SH-SY5Y (cell line): ENCODE results near the gene ATP1B1.

ENCODE experiments used
- GATA2 ChIP-seq: IDR thresholded peaks from 2 replicates; pipeline ENCODE4 v1.6.1; 2011; ENCODE audit warnings: mild to moderate bottlenecking, low read depth, low read length
- GATA3 ChIP-seq: IDR thresholded peaks from 2 replicates; pipeline ENCODE4 v1.6.1; 2011; ENCODE audit warnings: low read depth, mild to moderate bottlenecking, low read length, moderate library complexity

Gene ATP1B1

DNA sequence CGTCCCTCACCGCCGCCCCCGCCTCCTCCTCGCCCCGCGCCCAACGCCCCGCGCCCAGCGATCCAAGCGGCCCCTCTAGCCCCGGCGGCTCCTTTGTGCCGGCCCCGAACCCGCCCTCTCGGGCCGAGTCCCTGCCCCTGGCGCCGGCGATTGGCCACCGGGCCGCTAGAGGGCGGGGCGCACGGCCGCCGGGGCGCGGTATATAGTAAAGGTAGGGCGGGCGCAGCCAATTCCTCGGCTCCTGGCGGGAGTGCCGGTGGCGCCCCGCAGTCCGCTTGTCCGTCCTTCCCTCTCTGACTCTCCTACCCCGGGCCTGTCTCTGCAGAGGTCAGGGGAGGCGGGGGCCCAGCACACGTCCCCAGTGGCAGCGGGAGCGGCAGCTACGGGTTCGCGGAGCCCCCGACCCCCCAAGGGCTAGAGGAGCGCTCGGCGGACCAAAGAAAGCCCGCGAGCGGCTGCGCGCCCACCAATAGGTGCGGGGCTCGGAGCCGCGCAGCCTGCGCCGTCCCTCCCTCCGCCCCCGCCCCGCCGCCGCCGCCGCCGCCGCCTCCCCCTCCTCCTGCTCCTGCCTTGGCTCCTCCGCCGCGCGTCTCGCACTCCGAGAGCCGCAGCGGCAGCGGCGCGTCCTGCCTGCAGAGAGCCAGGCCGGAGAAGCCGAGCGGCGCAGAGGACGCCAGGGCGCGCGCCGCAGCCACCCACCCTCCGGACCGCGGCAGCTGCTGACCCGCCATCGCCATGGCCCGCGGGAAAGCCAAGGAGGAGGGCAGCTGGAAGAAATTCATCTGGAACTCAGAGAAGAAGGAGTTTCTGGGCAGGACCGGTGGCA is at the start of gene ATP1B1:
TSS of gene ATP1B1 (plus strand) at position 596 of the 826 bp plus-strand sequence. CDS start at position 736, 140 bp downstream.
- TF ChIP-seq GATA3, result no peak
- no peak; the same call in 1 of the 2 replicates for TF ChIP-seq GATA2

GRCh38 chr1:169059421-169059820 is 47.1 kb upstream of the ATP1B1 start:
- TF ChIP-seq GATA3 (no peak), GATA2 (no peak)

DNA sequence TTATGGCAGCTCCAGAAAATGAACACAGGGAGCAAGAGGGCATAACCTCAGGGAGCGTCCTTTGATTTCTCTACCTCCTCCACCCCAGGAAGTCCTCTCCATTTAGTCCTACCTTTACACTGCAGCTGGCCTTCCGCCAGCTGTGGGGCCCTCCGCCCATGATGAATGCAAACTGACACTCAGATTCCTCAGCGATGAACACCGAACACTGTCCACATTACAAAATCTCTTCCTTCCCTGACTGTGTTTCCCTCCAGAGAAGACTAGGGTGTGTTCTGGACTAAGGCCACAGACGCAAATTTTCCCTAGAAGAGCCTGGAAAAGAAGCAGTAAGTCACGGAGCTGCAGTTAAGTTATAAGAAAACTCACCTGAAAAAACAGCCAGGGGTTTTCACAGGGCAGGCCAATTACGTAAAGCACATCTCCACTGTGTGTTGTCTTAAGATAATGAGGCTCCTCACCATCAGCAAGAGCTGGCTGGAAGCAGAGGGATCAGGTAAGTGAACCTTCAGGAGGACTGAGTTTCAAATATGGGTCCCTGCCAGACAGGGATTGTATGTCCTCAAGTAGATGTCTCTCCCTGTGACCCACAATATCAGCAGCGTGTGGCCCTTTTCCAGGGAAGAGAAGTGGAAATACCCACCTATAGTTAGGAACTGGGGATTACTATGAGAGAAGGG is 46.3 kb upstream of the ATP1B1 start:
- TF ChIP-seq GATA3 (no peak), GATA2 (no peak)

- TF ChIP-seq GATA3, result no peak
- TF ChIP-seq GATA2, result 0 out of 2 replicates have a peak, but pooled peaks have one; percentile 6
Measured at GRCh38 chr1:169060919-169061639, 45.4 kb upstream of the ATP1B1 start.

DNA sequence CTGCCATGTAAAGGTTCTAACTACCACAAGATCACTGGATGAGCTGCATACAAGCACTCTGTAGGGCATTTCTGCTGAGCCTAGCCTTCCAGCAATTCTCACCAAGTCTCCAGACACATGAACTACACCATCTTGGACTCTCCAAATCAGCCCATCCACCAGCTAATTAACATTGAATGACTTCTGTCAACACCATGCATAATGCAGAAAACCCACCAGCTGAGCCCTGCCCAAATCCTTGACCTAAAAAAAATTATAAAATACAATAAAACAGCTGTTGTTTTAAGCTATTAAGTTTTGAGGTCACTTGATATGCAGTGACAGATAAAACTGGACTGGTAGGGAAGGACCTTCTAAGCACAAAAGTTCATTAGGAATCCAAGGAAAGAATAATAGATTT is 44.3 kb upstream of the ATP1B1 start:
- no peak for TF ChIP-seq GATA2
- no peak for TF ChIP-seq GATA3

GRCh38 chr1:169064103-169064502 is 42.4 kb upstream of the ATP1B1 start:
- TF ChIP-seq GATA2 (no peak), GATA3 (no peak)

DNA sequence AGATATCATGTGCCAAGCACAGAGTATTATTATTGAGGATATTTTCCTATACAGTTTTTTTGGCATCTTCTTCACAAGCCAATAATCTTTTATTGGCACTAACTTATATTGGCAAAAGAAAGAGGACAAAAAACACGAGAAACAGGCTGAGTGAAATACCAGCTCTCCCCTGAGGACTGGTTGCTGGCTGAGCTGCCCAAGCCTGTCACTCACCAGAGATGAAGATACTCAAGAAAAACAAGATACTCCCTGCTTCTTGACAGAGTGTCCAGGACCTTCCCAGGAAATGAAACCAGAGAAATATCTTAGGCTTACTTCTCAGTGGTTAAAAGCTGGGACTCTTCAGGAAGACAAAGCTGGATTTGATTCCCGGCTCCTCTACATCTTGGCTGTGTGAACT is 35.9 kb upstream of the ATP1B1 start:
- TF ChIP-seq GATA2 (no peak), GATA3 (no peak)

DNA sequence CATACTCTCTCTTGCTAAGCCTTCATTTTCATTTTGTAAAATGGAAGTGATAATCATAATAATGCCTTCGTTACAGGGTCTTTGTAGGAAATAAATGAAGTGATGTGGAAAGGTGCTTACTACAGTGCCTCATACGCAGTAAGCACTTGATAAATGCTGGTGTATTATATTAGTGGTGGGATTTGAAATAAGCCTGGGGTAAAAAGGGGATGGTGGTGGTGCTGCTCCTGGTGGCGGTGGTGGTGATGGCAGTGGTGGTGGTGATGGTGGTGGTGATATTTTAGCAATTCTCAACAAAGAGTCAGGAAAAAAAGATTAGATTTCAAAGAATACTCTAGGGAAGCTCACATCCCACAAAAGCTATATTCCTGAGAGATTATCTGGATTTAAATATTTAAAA is 35.5 kb upstream of the ATP1B1 start:
- TF ChIP-seq GATA2 (no peak), GATA3 (no peak)

GRCh38 chr1:169072945-169073725 is 33.4 kb upstream of the ATP1B1 start:
- TF ChIP-seq GATA2, result no peak
- TF ChIP-seq GATA3, result no peak

- TF ChIP-seq GATA2 (peak; percentile 54; the same call in 1 of the 2 replicates), GATA3 (no peak)
Measured at GRCh38 chr1:169078163-169078883, 28.2 kb upstream of the ATP1B1 start.

DNA sequence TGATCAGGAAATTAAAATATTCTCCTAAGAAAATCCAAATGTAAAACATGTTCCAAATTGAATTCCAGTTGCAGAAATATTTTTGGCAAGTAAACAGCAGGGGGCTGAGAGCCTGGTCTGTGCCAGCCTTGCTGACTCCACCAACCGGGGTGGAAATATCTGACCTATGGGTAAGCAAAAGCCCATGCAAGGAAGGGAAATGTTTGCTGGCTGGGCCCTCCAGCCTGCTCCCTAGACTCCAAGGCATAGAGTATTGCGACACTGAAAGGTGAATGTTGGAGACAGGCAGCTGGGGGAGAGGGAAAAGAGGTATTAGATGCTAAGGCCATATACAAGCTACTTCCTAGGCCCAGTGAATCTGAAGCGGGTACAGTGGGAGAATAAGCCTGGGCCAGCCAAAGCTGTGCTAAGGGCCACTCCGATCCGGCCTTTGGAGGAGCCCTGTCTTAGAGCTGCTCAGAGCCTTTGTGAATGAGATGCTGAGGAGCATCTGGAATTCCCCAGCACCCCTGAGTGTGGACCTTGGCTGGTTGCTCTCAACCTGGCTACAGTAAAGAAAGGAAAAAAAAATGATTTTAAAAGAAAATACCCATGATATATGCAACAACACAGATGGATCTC is 24.9 kb upstream of the ATP1B1 start:
- TF ChIP-seq GATA2 (no peak), GATA3 (no peak)

- TF ChIP-seq GATA2 (peak; percentile 68), GATA3 (no peak)
Measured at GRCh38 chr1:169085911-169086310, 20.6 kb upstream of the ATP1B1 start.

- peak; percentile 87 for TF ChIP-seq GATA2
- TF ChIP-seq GATA3, result peak; percentile 53; the same call in 1 of the 2 replicates
Measured at GRCh38 chr1:169086603-169087455, 19.7 kb upstream of the ATP1B1 start.
